ENCODE results near the gene HIGD1C. TPM values are rescaled to one million over a fixed set of nuclear protein-coding genes. Genes with fewer than 3 reads are reported as not detected.

The HIGD1C gene
- total RNA-seq, 1 donor from 2014 or later, result not detected

- Histone ChIP-seq H3K36me3 (peaks cover 82% of the 10 kb centered on the region), H3K4me1 (peaks cover 5% of the 10 kb centered on the region), H3K27ac (replicated peaks) (no peak overlapping the region), H3K27me3 (ENCODE audit: low read depth) (no peaks in the 10 kb centered on the region), H3K9me3 (replicated peaks) (no peaks in the 10 kb centered on the region), H3K4me3 (no peak overlapping the region)
- TF ChIP-seq CTCF (IDR thresholded peaks at IDR 0.05; ENCODE audit: borderline replicate concordance), result no peak
- intact Hi-C loops (cut with micrococcal nuclease), result no loop called here
- no peak for DNase-seq
Observed at GRCh38 chr12:50991291-50991690, 38.9 kb downstream of the HIGD1C start.

DNA sequence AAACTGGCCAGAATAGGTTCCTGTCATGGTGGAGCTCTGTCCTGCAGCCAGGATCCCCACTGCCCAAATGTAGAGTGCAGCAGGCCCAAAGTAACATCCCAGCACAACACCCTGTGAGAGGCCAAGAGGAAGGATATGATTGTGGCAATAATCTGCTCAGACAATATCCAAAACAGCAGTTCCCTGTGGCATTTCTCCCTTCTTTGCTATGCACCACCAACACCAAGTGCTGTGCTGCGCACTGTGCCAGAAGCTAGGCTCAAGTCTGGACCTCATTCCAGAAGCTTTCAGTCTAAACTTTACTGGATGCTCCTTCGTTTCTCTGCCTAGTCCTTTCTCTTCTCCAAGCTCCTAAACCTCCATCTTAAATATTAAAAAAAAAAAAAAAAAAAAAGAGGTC, 40.5 kb downstream of the HIGD1C start:
- intact Hi-C loops (cut with micrococcal nuclease), result no loop called here
- Histone ChIP-seq H3K27me3 (ENCODE audit: low read depth) (no peaks in the 10 kb centered on the region), H3K27ac (replicated peaks) (no peak overlapping the region), H3K36me3 (peaks cover 93% of the 10 kb centered on the region), H3K4me3 (no peak overlapping the region), H3K9me3 (replicated peaks) (no peaks in the 10 kb centered on the region), H3K4me1 (no peaks in the 10 kb centered on the region)
- peak; percentile 21 for DNase-seq
- TF ChIP-seq CTCF (IDR thresholded peaks at IDR 0.05; ENCODE audit: borderline replicate concordance), result no peak

- H3K27ac ChIP-seq (replicated peaks), result no peak overlapping the region
- no peak overlapping the region for H3K4me3 ChIP-seq
- H3K9me3 ChIP-seq (replicated peaks), result no peaks in the 10 kb centered on the region
- no peak for DNase-seq
- intact Hi-C loops (cut with micrococcal nuclease), result no loop called here
- no peaks in the 10 kb centered on the region for H3K27me3 ChIP-seq (ENCODE audit: low read depth)
- H3K36me3 ChIP-seq, result peaks cover 98% of the 10 kb centered on the region
- no peak for TF ChIP-seq CTCF (IDR thresholded peaks at IDR 0.05; ENCODE audit: borderline replicate concordance)
- H3K4me1 ChIP-seq, result no peaks in the 10 kb centered on the region
Observed at GRCh38 chr12:50999093-50999492, 46.7 kb downstream of the HIGD1C start.

- Histone ChIP-seq H3K4me3 (no peak overlapping the region), H3K9me3 (replicated peaks) (no peaks in the 10 kb centered on the region), H3K27ac (replicated peaks) (no peak overlapping the region), H3K4me1 (no peaks in the 10 kb centered on the region), H3K36me3 (peaks cover 98% of the 10 kb centered on the region), H3K27me3 (ENCODE audit: low read depth) (no peaks in the 10 kb centered on the region)
- TF ChIP-seq CTCF (IDR thresholded peaks at IDR 0.05; ENCODE audit: borderline replicate concordance), result no peak
- no peak for DNase-seq
- intact Hi-C loops (cut with micrococcal nuclease), result no loop called here
Observed at GRCh38 chr12:51000245-51000644, 47.9 kb downstream of the HIGD1C start.

- Histone ChIP-seq H3K27ac (replicated peaks) (no peak overlapping the region), H3K4me1 (no peaks in the 10 kb centered on the region), H3K4me3 (no peak overlapping the region), H3K9me3 (replicated peaks) (no peaks in the 10 kb centered on the region), H3K27me3 (ENCODE audit: low read depth) (no peaks in the 10 kb centered on the region), H3K36me3 (peaks cover 94% of the 10 kb centered on the region)
- no peak for TF ChIP-seq CTCF (IDR thresholded peaks at IDR 0.05; ENCODE audit: borderline replicate concordance)
- intact Hi-C loops (cut with micrococcal nuclease), result no loop called here
- DNase-seq, result no peak
Observed at GRCh38 chr12:51001799-51002198, 49.5 kb downstream of the HIGD1C start.

DNA sequence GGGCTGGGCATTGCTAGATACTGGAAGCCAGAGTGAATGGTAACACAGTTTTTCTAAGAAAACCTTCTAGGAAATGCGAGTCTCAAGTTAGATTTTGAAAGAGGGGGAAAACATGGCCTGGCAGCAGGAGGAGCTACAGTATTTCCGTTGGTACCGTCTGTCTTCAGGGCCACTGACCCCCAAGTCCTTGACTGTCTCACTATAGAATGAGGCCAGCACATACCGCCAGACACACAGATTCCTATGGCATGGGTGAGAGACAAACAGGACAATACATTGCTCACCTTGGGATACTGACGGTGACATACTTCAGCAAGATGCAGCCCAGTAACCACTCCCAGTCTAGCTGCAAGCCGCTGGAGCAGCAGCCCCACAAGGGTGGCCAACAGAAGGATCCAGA, 52.2 kb downstream of the HIGD1C start:
- peaks cover 3% of the 10 kb centered on the region for H3K4me1 ChIP-seq
- no peak for DNase-seq
- H3K9me3 ChIP-seq (replicated peaks), result no peaks in the 10 kb centered on the region
- no peaks in the 10 kb centered on the region for H3K27me3 ChIP-seq (ENCODE audit: low read depth)
- H3K36me3 ChIP-seq, result peaks cover 83% of the 10 kb centered on the region
- no peak for TF ChIP-seq CTCF (IDR thresholded peaks at IDR 0.05; ENCODE audit: borderline replicate concordance)
- intact Hi-C loops (cut with micrococcal nuclease), result no loop called here
- H3K4me3 ChIP-seq, result no peak overlapping the region
- no peak overlapping the region for H3K27ac ChIP-seq (replicated peaks)
